Neural progenitor cell (in vitro differentiated cells): Measurements from ENCODE around the gene ACOT2. TPM values are rescaled to one million over a fixed set of nuclear protein-coding genes. Genes with fewer than 3 reads are reported as not detected.
"Not testable (repeated sequence)": the region's sequence is repeated elsewhere in the genome, so short reads cannot be mapped to it uniquely, and the experiment has no call there.

Experiments
- DNase-seq: peaks from one replicate; pipeline ENCODE4 v3.0.0-alpha.2; 2016; ENCODE audit warnings: low spot score
- H2AFZ ChIP-seq: fragments of 200-600 bp; sonication (generic); replicated peaks from 2 replicates; pipeline ENCODE4 v1.6.1; 2016; ENCODE audit warnings: antibody characterized with exemption
- H3F3A ChIP-seq: fragments of 200-600 bp; sonication (generic); 2 replicates; pipeline ENCODE4 v1.6.1; 2016; ENCODE audit warnings: antibody characterized with exemption, low read depth
- H3K27ac ChIP-seq: fragments of 200-600 bp; sonication (generic); 2 replicates; pipeline ENCODE4 v1.5.1; 2016; ENCODE audit warnings: mild to moderate bottlenecking
- H3K27me3 ChIP-seq: fragments of 200-600 bp; sonication (generic); 2 replicates; pipeline ENCODE4 v1.6.1; 2016; ENCODE audit warnings: mild to moderate bottlenecking, moderate library complexity
- H3K36me3 ChIP-seq: fragments of 200-600 bp; sonication (generic); 2 replicates; pipeline ENCODE4 v1.5.1; 2016
- H3K4me1 ChIP-seq: fragments of 200-600 bp; sonication (generic); 2 replicates; pipeline ENCODE4 v1.6.1; 2016; ENCODE audit warnings: mixed run types
- H3K4me2 ChIP-seq: fragments of 200-600 bp; sonication (generic); 2 replicates; pipeline ENCODE4 v1.6.1; 2016
- H3K4me3 ChIP-seq: fragments of 200-600 bp; sonication (generic); 2 replicates; pipeline ENCODE4 v1.5.1; 2016
- H3K79me2 ChIP-seq: fragments of 200-600 bp; sonication (generic); 2 replicates; pipeline ENCODE4 v1.6.1; 2016; ENCODE audit warnings: low read depth
- H3K9ac ChIP-seq: fragments of 200-600 bp; sonication (generic); 2 replicates; pipeline ENCODE4 v1.6.1; 2016
- H3K9me3 ChIP-seq: fragments of 200-600 bp; sonication (generic); 2 replicates; pipeline ENCODE4 v1.5.1; 2016; ENCODE audit warnings: low read depth
- H4K20me1 ChIP-seq: fragments of 200-600 bp; sonication (generic); 2 replicates; pipeline ENCODE4 v1.6.1; 2016; ENCODE audit warnings: low read depth
- H3K27ac Mint-ChIP-seq: 3 replicates; pipeline ENCODE4 v1.8.0; 2021; ENCODE audit warnings: mixed read lengths
- H3K27me3 Mint-ChIP-seq: 2 replicates; pipeline ENCODE4 v1.8.0; 2022; ENCODE audit warnings: low read depth, mild to moderate bottlenecking, inconsistent platforms, moderate library complexity, mixed read lengths; ENCODE audit not compliant: insufficient read depth
- H3K36me3 Mint-ChIP-seq: 3 replicates; pipeline ENCODE4 v1.8.0; 2021; ENCODE audit warnings: mixed read lengths
- H3K4me1 Mint-ChIP-seq: 3 replicates; pipeline ENCODE4 v1.8.0; 2021; ENCODE audit warnings: mixed read lengths
- H3K4me3 Mint-ChIP-seq: 3 replicates; pipeline ENCODE4 v1.8.0; 2021; ENCODE audit warnings: mild to moderate bottlenecking, moderate library complexity, mixed read lengths
- H3K9me3 Mint-ChIP-seq: 3 replicates; pipeline ENCODE4 v1.8.0; 2020; ENCODE audit warnings: mixed read lengths
- CTCF ChIP-seq: fragments of 200-600 bp; sonication (generic); IDR thresholded peaks from 2 replicates; pipeline ENCODE4 v1.5.1; 2017; ENCODE audit warnings: antibody characterized with exemption, mild to moderate bottlenecking
- total RNA-seq: library from RNA; depleted of rRNA; stranded (reverse); fragments of >200 nt; gene quantifications from 2 replicates; pipeline ENCODE4 v1.2.3, GENCODE V29; 2015; ENCODE audit warnings: low replicate concordance

The ACOT2 gene
- total RNA-seq, 1 donor from 2014 or later: 1.1 TPM

GRCh38 chr14:73539017-73539416, 30.0 kb upstream of the ACOT2 start:
- H4K20me1 ChIP-seq, H3K9ac ChIP-seq, H3K79me2 ChIP-seq, H3K4me1 Mint-ChIP-seq, DNase-seq, H3K36me3 ChIP-seq, H3K27ac Mint-ChIP-seq, H3K4me1 ChIP-seq, H3K27me3 Mint-ChIP-seq, H3K4me3 ChIP-seq, H3K4me3 Mint-ChIP-seq, H2AFZ ChIP-seq, H3K9me3 Mint-ChIP-seq, H3F3A ChIP-seq, H3K36me3 Mint-ChIP-seq, H3K9me3 ChIP-seq, H3K4me2 ChIP-seq, H3K27ac ChIP-seq: not testable (repeated sequence)
- TF ChIP-seq CTCF: peak; percentile 47
- H3K27me3 ChIP-seq: peaks cover 23% of the 10 kb centered on the region

GRCh38 chr14:73542961-73543360, 26.1 kb upstream of the ACOT2 start:
- H3F3A ChIP-seq, H3K4me1 ChIP-seq, H3K4me1 Mint-ChIP-seq, H3K9me3 Mint-ChIP-seq, H3K27me3 Mint-ChIP-seq, H3K4me3 Mint-ChIP-seq, H3K36me3 ChIP-seq, H3K27ac ChIP-seq, H3K36me3 Mint-ChIP-seq, H3K27ac Mint-ChIP-seq, H3K79me2 ChIP-seq, H3K4me2 ChIP-seq, H3K9me3 ChIP-seq, DNase-seq, H3K4me3 ChIP-seq, H3K9ac ChIP-seq, H2AFZ ChIP-seq, H4K20me1 ChIP-seq, H3K27me3 ChIP-seq: not testable (repeated sequence)
- TF ChIP-seq CTCF: peak; percentile 22

- H3K27ac Mint-ChIP-seq, H3K4me3 ChIP-seq: not testable (repeated sequence)
Observed at GRCh38 chr14:73545353-73545752, 23.7 kb upstream of the ACOT2 start.

GRCh38 chr14:73549097-73549496, 19.9 kb upstream of the ACOT2 start:
- not testable (repeated sequence) for H2AFZ ChIP-seq, H3K9me3 ChIP-seq, H3K9ac ChIP-seq, H3K36me3 ChIP-seq, H3K79me2 ChIP-seq, H3K4me1 Mint-ChIP-seq, H3F3A ChIP-seq, H3K27ac ChIP-seq, DNase-seq, H4K20me1 ChIP-seq, H3K27me3 Mint-ChIP-seq, H3K4me1 ChIP-seq, H3K36me3 Mint-ChIP-seq, H3K4me2 ChIP-seq, H3K27ac Mint-ChIP-seq, H3K27me3 ChIP-seq, H3K9me3 Mint-ChIP-seq, H3K4me3 Mint-ChIP-seq, H3K4me3 ChIP-seq

More at GRCh38 chr14:73545353-73545752, 23.7 kb upstream of the ACOT2 start:
- not testable (repeated sequence) for H3K9ac ChIP-seq, H3K36me3 ChIP-seq, H3K4me2 ChIP-seq, H4K20me1 ChIP-seq, H3K9me3 ChIP-seq, H3K79me2 ChIP-seq, DNase-seq, H3K9me3 Mint-ChIP-seq, H3K27me3 Mint-ChIP-seq, H3K4me3 Mint-ChIP-seq, H3K36me3 Mint-ChIP-seq, H3K27ac ChIP-seq, H3K27me3 ChIP-seq, H3F3A ChIP-seq, H3K4me1 ChIP-seq, H3K4me1 Mint-ChIP-seq, H2AFZ ChIP-seq

GRCh38 chr14:73549889-73550524, 19.0 kb upstream of the ACOT2 start:
- not testable (repeated sequence) for H3K4me1 Mint-ChIP-seq, H3K36me3 Mint-ChIP-seq, H3K9ac ChIP-seq, H3K27me3 ChIP-seq, H3K79me2 ChIP-seq, H3K9me3 ChIP-seq, H3F3A ChIP-seq, H3K4me3 ChIP-seq, H3K9me3 Mint-ChIP-seq, H3K27ac Mint-ChIP-seq, H3K4me1 ChIP-seq, H3K4me3 Mint-ChIP-seq, H3K36me3 ChIP-seq, H3K4me2 ChIP-seq, H3K27me3 Mint-ChIP-seq, H4K20me1 ChIP-seq, H3K27ac ChIP-seq, DNase-seq, H2AFZ ChIP-seq
